Measurements from ENCODE around the gene P2RY11. TPM values are rescaled to one million over a fixed set of nuclear protein-coding genes. Genes with fewer than 3 reads are reported as not detected.

Gene P2RY11
- total and polyA plus RNA-seq, 12 donors = 0.77 to 21.5 (median 6.5) TPM

GRCh38 chr19:10124429-10124828 lies 12.9 kb downstream of the P2RY11 start:
- WGBS, 4 donors = 95 to 98% (median 96%) methylated on average over 7 of the region's 7 CpGs
- TF ChIP-seq, protein P1, sequence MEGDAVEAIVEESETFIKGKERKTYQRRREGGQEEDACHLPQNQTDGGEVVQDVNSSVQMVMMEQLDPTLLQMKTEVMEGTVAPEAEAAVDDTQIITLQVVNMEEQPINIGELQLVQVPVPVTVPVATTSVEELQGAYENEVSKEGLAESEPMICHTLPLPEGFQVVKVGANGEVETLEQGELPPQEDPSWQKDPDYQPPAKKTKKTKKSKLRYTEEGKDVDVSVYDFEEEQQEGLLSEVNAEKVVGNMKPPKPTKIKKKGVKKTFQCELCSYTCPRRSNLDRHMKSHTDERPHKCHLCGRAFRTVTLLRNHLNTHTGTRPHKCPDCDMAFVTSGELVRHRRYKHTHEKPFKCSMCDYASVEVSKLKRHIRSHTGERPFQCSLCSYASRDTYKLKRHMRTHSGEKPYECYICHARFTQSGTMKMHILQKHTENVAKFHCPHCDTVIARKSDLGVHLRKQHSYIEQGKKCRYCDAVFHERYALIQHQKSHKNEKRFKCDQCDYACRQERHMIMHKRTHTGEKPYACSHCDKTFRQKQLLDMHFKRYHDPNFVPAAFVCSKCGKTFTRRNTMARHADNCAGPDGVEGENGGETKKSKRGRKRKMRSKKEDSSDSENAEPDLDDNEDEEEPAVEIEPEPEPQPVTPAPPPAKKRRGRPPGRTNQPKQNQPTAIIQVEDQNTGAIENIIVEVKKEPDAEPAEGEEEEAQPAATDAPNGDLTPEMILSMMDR (IDR thresholded peaks at IDR 0.05) = no peak
- TF ChIP-seq POLR2A (IDR thresholded peaks at IDR 0.05) = no peak
- no peak overlapping the region for H3K27ac ChIP-seq
- H3K4me1 ChIP-seq (replicated peaks in 1 of 2) = peaks cover 0 to 5% of the 10 kb centered on the region in 2 donors
- H3K27me3 ChIP-seq = no peaks in the 10 kb centered on the region
- intact Hi-C loops (cut with DNase I) = no loop called here
- no peak overlapping the region for H3K4me3 ChIP-seq
- DNase-seq = no peak
- H3K36me3 ChIP-seq (replicated peaks in 1 of 2) = no peaks in the 10 kb centered on the region
- no peaks in the 10 kb centered on the region for H3K9me3 ChIP-seq (replicated peaks in 1 of 3)

DNA sequence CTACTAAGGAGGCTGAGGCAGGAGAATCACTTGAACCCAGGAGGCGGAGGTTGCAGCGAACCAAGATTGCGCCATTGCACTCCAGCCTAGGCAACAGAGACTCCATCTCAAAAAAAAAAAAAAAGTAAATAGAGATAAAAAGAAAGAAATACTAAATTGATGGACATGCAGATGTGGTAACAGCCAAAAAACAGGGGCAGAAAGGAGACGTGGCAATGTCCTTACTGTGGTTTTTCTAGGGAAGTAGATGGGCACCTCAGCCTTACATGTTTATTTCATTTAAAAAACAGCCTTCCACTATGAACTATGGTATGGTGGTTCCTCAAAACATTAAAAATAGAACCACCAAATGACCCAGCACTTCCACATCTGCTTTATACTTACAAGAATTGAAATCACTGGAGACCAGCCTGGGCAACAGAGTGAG lies 14.7 kb downstream of the P2RY11 start:
- Histone ChIP-seq H3K36me3 (replicated peaks in 1 of 2) (no peaks in the 10 kb centered on the region), H3K27me3 (no peaks in the 10 kb centered on the region), H3K4me1 (replicated peaks in 1 of 2) (no peaks in the 10 kb centered on the region), H3K27ac (peak overlapping the region in 1 of 5 donors; percentile 57), H3K9me3 (replicated peaks in 1 of 3) (no peaks in the 10 kb centered on the region), H3K4me3 (no peak overlapping the region)
- intact Hi-C loops (cut with DNase I) = no loop called here
- TF ChIP-seq, protein P1 (IDR thresholded peaks at IDR 0.05) = no peak
- TF ChIP-seq POLR2A (IDR thresholded peaks at IDR 0.05) = no peak
- no peak for DNase-seq
- WGBS, 4 donors = 72 to 89% (median 79%) methylated on average over 4 of the region's 4 CpGs

- DNase-seq = no peak
- Histone ChIP-seq H3K27ac (no peak overlapping the region), H3K27me3 (no peaks in the 10 kb centered on the region), H3K36me3 (replicated peaks in 1 of 2) (peaks cover 0 to 54% of the 10 kb centered on the region in 2 donors), H3K4me3 (no peak overlapping the region), H3K4me1 (replicated peaks in 1 of 2) (no peaks in the 10 kb centered on the region), H3K9me3 (replicated peaks in 1 of 3) (no peaks in the 10 kb centered on the region)
- TF ChIP-seq POLR2A (IDR thresholded peaks at IDR 0.05) = no peak
- TF ChIP-seq, protein P1 (IDR thresholded peaks at IDR 0.05) = no peak
- 93 to 94% (median 93%) methylated on average over 4 to 7 of the region's 7 CpGs for WGBS, 4 donors
- intact Hi-C loops (cut with DNase I) = no loop called here
These were observed 21.4 kb downstream of the P2RY11 start for GRCh38 chr19:10132905-10133304.

GRCh38 chr19:10133596-10133995 lies 22.1 kb downstream of the P2RY11 start:
- Histone ChIP-seq H3K27me3 (no peaks in the 10 kb centered on the region), H3K36me3 (replicated peaks in 1 of 2) (peaks cover 0 to 61% of the 10 kb centered on the region in 2 donors), H3K9me3 (replicated peaks in 1 of 3) (no peaks in the 10 kb centered on the region), H3K27ac (no peak overlapping the region), H3K4me3 (no peak overlapping the region), H3K4me1 (replicated peaks in 1 of 2) (no peaks in the 10 kb centered on the region)
- no peak for TF ChIP-seq POLR2A (IDR thresholded peaks at IDR 0.05)
- TF ChIP-seq, protein P1 (IDR thresholded peaks at IDR 0.05) = no peak
- DNase-seq = no peak
- intact Hi-C loops (cut with DNase I) = no loop called here
- 92 to 96% (median 93%) methylated on average over 11 of the region's 11 CpGs for WGBS, 4 donors
